HG03175 (cell line): ENCODE measurements around the gene WDR76.
"Not testable (repeated sequence)": the region's sequence is repeated elsewhere in the genome, so short reads cannot be mapped to it uniquely, and the experiment has no call there.

Experiments used
- ATAC-seq: cut with Tn5 transposase; IDR thresholded peaks from one replicate; pipeline ENCODE4 v1.9.1; 2021; ENCODE audit warnings: mild to moderate bottlenecking, moderate library complexity; ENCODE audit not compliant: unreplicated experiment

WDR76 gene

DNA sequence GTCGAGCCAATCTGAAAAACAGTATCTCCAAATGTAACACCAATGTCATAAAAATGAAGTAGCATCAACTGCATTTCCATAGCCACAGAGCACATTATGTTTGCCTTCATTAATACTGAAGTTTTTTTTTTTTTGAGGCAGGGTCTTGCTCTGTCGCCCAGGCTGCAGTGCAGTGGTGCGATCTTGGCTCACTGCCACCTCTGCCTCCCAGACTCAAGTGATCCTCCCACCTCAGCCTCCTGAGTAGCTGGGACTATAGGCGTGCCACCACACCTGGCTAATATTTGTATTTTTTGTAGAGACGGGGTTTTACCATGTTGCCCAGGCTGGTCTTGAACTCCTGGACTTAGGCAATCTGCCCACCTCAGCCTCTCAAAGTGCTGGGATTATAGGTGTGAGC is 11.7 kb upstream of the WDR76 start:
- not testable (repeated sequence) for ATAC-seq

GRCh38 chr15:43821505-43821904 is 5.3 kb upstream of the WDR76 start:
- no peak for ATAC-seq

DNA sequence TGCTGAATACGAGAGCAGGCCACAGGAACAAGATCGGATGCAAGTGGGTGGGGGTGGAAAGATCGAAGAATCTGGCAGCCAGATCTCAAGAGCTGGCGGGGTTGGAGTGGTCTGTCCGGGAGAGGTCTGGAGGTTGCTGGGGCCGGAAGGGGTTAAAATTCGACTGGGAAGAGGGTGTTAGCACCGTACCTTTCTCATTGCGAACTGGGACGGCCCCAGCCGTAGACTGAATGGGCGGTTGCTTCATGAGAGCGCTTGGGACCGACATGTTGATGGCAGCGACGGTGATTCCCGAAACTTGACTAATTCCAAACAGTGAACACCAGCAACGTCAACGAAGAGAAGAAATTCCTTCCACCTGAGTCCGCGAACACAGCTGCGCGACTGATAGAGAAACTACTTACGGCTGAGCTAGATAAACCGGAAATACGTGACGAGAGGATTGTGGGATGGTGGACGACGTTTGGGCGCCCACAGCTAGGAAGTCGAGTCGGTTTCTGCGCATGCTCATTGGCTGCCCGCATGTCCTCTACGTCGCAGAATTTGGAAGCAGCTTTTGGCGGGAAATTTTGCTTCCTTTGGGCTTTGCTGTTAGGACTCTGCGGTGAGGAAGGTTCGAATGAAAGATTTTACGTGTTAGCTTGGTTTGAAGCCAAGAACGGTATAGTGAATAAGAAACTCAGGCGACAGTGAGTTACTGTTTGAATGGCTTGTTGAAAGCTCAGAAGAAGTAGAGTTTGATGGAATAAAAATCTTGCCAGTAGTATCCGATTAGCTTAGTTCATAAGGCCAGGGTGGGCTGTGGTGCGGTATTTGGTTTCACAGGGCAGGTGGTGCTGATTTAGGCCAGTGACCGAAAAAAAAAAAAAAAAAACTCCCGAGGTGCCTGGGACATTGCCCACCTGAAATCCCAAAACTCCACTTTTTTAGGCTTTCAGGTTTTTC is 2.2 kb upstream of the WDR76 start, which contains the start of gene MFAP1:
MFAP1 (minus strand) TSS at position 389 of the 945 bp plus-strand sequence; CDS start at position 268, 121 bp downstream.
- peak; percentile 78 for ATAC-seq

DNA sequence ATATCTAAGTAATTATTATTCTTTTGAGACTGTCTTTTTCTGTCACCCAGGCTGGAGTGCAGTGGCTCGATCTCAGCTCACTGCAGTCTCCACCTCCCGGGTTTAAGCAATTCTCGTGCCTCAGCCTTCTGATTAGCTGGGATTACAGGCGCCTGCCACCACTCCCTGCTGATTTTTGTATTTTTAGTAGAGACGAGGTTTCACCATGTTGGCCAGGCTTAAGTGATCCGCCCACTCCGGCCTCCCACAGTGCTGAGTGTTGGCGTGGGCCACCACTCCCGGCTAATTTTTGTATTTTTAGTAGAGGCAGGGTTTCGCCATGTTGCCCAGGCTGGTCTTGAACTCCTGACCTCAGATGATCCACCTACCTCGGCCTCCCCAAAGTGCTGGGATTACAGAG is 1.5 kb upstream of the WDR76 start:
- ATAC-seq: not testable (repeated sequence)

DNA sequence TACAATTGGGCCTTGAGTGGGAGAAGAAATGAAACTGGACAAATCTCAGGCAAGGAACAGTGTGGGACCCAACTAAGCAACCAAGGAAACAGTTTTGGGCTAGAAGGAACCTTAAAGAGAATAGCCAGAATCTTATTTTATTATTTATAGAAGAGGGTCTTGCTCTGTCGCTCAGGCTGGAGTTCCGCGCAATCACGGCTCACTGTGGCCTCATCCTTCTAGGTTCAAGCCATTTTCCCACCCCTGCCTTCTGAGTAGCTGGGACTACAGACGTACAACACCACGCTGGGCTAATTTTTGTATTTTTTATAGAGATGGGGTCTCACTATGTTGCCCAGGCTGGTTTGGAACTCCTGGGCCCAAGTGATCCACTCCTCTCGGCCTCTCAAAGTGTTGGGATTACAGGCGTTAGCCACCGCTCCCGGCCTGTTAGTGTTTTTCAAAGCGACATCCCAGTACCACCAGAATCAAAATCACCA is 734 bp upstream of the WDR76 start:
- ATAC-seq: no peak

- no peak for ATAC-seq
These were observed 1.4 kb downstream of the WDR76 start for GRCh38 chr15:43828061-43828657.

DNA sequence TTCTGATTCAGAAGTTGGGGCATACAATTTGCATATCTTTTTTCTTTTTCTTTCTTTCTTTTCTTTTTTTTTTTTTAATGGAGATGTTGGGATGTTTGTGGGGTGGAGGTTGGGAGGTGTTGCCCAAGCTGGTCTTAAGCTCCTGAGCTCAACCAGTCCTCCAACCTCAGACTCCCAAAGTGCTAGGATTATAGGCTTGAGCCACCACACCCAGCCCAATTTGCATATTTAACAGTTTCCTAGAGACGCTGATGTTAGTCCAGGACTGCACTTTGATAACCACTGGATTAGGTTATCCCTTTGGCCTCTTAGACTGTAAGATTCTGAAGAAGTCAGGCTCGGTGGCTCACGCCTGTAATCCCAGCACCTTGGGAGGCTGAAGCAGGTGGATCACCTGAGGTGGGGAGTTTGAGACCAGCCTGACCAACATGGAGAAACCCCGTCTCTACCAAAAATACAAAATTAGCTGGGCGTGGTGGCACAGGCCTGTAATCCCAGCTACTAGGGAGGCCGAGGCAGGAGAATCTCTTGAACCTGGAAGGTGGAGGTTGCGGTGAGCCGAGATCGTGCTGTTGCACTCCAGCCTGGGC is 3.2 kb downstream of the WDR76 start:
- not testable (repeated sequence) for ATAC-seq

DNA sequence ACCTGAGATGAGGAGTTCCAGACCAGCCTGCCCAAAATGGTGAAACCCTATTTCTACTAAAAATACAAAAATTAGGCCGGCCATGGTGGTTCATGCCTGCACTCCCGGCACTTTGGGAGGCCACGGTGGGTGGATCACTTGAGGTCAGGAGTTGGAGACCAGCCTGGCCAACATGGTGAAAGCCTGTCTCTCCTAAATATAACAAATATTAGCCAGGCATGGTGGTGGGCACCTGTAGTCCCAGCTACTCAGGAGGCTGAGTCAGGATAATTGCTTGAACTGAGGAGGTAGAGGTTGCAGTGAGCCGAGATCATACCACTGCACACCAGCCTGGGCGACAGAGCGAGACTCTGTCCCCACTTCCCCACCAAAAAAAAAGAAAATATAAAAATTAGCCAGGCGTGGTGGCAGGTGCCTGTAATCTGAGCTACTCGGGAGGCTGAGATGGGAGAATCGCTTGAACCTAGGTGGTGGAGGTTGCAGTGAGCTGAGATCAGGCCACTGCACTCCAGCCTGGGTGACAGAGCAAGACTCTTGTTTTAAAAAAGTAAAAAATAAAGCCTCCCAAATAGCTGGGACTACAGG is 4.0 kb downstream of the WDR76 start:
- not testable (repeated sequence) for ATAC-seq

DNA sequence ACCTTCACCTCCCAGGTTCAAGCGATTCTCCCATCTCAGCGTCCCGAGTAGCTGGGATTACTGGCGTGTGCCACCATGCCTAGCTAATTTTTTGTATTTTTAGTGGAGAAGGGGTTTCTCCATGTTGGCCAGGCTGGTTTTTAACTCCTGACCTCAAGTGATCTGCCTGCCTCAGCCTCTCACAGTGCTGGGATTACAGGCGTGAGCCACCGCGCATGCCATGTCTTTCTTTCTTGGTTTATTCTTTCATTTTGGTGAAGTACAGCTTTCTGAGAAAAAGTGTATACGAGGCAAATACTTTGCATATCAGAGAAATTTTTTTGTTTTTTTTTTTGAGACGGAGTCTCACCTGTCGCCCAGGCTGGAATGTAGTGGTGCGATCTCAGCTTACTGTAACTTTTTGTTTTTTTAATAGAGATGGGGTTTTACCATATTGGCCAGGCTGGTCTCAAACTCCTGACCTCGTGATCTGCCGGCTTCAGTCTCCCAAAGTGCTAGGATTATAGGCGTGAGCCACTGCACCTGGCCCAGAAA is 4.8 kb downstream of the WDR76 start:
- ATAC-seq: not testable (repeated sequence)

- not testable (repeated sequence) for ATAC-seq
These were observed 5.7 kb downstream of the WDR76 start for GRCh38 chr15:43832485-43832884.

- no peak for ATAC-seq
These were observed 18.6 kb downstream of the WDR76 start for GRCh38 chr15:43845421-43845820.

DNA sequence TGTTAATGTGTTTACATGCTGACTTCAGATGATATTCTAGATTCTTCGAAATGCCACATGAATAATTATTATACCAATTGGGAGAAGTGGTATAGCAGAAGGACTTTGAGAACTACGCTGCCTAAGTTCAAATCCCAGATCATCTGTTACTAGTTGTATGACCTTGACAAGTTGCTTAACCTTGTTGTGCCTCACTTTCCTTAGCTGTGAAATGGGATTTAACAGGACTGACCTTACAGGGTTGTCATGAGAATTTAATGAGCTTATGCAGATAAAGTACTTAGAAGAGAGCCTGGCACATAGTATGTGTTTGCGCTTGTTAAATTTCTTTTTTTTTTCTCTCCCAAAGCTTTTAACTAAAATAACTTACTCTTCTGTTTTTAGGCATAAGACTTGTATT is 24.4 kb downstream of the WDR76 start:
- no peak for ATAC-seq

DNA sequence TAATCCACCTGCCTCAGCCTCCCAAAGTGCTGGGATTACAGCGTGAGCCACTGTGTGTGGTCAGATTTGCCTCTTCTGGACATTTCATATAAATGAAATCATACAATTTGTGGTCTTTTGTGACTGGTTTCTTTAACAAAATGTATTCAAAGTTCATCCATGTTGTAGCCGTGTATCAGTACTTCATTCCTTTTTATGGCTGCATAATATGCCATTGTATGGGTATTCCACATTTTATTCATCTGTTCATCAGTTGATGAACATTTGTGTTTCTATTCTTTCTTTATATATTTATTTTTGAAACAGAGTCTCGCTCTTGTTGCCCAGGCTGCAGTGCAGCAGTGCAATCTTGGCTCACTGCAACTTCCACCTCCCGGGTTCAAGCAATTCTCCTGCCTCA is 25.8 kb downstream of the WDR76 start:
- no peak for ATAC-seq

- ATAC-seq: no peak
These were observed 28.0 kb downstream of the WDR76 start for GRCh38 chr15:43854801-43855200.

DNA sequence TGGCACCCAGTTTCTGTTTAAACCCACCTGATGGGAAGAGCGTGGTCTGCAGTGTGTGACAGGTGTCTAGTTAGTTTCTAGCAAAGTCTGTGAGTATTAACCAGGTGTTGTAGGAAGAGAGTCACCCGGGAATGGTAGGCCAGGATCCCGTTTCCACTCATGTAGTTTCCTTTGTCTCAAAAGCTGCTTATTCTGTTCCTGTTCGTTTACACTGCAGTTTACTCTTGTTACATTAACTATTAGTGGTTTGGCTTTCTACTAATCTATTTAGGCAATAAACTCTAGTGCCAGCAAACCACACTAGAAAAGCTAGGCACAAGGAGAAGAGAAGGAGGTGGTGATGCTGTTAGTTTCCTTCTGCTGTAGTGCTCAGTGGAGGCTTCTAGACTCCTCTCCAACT is 32.7 kb downstream of the WDR76 start:
- ATAC-seq: no peak

GRCh38 chr15:43866636-43867035 is 39.8 kb downstream of the WDR76 start:
- ATAC-seq: not testable (repeated sequence)

DNA sequence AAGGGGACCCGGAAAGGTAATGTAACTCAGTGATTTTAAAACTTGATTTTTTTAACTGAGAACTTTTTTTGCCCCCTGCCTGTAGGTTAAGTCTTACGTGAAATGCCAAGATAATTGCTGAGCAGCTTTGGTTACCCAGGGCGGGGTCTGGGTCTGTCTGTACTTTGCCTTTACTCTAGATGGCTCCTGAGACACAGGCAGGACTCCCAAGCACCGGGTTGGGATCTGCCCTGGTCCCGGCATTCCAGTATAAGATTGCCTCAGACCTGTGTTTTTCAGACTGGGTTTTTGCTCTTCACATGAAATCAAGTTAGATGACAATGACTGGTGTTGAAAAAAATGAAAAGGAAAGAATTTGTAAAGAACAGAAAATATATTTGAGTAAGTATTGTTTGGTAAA is 40.3 kb downstream of the WDR76 start:
- ATAC-seq: no peak

DNA sequence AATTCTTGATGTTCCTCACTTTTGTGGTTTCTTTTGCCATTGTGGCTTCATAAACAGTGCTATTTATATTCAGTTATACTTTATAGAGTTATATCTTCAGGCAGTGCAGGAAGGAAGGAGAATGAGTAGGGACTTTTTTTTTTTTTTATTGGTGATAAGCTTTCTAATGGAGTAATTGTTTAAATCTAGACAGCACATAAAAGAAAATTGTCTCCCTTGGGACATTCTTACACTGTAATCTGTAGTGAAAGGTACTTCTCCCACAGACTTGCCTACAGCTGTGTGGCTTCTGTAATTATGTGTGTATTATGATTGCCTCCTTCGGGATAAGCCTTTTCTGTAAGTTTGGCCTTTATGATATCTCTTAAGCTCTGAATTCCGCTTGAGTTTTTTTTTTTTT is 41.6 kb downstream of the WDR76 start:
- ATAC-seq: no peak

DNA sequence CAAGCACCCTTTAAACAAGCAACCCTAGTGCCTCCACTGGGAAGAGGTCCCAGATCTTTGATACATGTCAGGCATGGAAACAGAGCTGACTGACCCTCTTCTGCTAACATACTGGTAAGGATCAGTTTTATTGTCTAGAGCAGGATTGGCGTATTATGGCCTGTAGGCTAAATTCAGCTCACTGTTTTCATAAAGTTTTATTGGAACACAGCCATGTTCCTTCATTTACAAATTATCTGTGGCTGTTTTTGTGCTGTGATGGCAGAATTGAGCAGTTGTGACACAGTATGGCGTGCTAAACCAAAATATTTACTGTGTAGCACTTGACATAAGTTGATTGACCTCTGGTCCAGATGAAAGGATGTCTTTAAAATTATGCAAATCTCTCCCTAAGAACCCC is 45.0 kb downstream of the WDR76 start:
- ATAC-seq: no peak

GRCh38 chr15:43872416-43873020 is 45.7 kb downstream of the WDR76 start:
- no peak for ATAC-seq

DNA sequence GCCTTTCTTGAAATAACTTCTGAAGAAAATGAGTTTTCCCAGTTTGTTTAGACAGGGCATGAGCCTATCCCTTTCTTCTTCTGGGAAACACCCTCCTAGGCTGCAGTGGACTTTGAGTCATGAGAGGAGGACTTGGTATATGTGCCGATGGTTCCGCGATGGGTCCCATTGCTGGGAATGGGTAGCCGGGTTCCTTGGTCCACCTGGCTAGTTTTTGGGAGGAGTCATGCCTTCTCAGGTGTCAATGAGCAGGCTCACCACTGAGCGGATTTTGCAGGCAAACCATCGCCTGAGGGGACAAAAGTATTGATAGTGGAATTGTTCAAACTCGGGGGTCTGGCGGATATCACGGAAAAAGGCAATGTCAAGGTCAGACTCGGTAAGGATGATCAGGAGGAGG is 46.8 kb downstream of the WDR76 start:
- no peak for ATAC-seq
